GM12872 (cell line): Measurements from ENCODE around the gene SLC30A7.
A peak's percentile ranks its signal among the peaks of the same experiment; 100 is the strongest.

Source experiments
- TF ChIP-seq, protein P1 (sequence below): IDR thresholded peaks from 3 replicates; pipeline ENCODE4 v1.5.1; 2011; ENCODE audit warnings: low read depth, mild to moderate bottlenecking, low read length, moderate library complexity; ENCODE audit not compliant: insufficient read depth

Gene SLC30A7

DNA sequence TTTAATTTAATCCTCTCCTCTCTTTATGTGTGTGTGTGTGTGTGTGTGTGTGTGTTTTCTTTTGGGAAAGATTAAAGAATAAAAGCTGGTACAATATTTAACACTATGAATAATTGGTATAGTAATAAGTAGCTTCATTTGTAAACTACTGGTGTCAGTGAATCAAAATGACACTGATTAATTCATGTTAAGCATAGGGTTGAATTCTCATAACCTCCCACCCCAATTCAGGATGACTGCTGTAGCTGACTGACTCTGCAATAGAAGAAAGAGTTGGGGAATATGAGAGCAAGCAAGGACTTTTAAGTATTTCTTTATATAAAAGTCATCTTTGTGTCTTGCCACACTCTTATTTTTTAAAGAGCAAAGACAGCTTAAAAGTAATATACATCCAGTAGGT lies 13.1 kb downstream of the SLC30A7 start:
- TF ChIP-seq, protein P1, sequence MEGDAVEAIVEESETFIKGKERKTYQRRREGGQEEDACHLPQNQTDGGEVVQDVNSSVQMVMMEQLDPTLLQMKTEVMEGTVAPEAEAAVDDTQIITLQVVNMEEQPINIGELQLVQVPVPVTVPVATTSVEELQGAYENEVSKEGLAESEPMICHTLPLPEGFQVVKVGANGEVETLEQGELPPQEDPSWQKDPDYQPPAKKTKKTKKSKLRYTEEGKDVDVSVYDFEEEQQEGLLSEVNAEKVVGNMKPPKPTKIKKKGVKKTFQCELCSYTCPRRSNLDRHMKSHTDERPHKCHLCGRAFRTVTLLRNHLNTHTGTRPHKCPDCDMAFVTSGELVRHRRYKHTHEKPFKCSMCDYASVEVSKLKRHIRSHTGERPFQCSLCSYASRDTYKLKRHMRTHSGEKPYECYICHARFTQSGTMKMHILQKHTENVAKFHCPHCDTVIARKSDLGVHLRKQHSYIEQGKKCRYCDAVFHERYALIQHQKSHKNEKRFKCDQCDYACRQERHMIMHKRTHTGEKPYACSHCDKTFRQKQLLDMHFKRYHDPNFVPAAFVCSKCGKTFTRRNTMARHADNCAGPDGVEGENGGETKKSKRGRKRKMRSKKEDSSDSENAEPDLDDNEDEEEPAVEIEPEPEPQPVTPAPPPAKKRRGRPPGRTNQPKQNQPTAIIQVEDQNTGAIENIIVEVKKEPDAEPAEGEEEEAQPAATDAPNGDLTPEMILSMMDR: no peak

DNA sequence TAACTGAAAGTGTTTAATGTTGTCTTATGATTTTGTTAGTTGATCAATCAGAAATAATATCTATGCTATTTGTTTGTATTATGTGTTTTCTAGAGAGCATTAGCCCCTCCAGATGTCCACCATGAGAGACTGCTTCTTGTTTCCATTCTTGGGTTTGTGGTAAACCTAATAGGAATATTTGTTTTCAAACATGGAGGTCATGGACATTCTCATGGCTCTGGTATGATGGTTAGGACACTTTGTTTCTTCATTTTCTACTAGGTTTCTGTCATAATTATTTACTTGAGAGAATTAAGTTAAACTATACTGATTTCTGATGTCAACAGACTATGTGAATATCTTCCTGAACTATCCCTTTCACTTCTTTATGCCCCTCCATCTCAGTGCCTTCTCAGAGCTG lies 16.1 kb downstream of the SLC30A7 start:
- TF ChIP-seq, protein P1: no peak

DNA sequence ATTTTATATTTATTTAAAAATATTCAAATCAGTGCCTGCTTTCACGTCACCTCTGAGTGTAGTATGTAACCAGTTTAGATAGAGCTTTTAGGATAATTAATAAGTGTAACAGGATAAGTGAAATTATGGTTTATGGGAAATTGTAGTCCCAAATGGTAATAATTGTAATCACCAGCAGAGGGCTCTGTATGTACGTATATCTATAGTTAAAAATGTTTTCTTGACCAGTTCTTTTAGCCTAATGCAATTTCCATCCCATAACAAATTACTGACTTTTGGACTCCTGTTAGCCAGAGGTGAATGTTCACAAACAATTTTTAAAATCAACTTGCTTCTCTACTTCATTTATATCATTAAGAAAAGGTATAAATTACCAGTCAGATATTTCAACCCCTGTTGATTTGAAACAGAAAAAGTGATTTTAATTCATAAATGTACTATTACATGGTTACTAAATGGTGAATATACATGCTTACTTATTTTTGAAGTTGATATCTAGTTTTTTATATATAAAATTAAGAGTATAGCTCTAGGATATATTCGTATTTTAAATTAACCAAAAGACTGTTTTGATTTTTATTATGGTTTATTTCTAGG lies 25.3 kb downstream of the SLC30A7 start:
- TF ChIP-seq, protein P1: peak; percentile 38; the same call in 1 of the 3 replicates

DNA sequence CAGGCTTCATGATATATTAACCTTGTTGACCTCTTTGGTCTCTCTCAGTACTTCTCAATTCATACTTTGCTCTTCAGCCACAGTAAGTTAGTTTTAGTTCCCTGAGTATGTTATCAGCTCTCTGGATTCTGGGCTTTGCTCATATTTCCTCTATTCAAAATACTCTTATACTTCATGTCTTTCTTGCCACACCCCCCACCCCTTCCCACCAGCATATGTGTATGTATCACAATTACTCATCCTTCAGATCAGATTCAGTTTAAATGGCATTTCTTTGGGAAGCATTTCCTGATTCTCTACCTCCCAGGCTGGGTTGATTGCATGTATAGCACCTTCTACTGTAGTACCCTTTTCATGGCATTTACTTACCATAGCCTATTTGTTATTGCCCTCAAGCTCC lies 28.3 kb downstream of the SLC30A7 start:
- TF ChIP-seq, protein P1: no peak

DNA sequence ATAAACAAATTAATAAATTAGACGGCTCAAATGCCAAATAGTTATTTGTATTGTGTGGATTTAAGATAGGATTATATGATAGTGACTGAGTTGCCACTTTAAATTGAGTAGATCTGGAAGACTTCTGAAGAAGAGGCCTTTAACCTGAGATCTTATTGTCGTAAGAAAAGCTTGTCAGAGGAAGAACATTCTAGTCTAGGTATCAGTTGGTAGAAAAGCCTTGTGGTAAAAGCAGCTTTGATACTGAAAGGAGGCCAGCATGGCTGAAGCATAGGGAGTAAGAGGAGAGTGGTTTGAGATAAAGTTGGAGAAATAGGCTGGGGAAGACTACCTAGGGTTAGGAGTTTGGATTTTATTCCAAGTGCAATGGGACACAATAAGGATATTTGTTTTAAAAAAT lies 29.1 kb downstream of the SLC30A7 start:
- TF ChIP-seq, protein P1: no peak

DNA sequence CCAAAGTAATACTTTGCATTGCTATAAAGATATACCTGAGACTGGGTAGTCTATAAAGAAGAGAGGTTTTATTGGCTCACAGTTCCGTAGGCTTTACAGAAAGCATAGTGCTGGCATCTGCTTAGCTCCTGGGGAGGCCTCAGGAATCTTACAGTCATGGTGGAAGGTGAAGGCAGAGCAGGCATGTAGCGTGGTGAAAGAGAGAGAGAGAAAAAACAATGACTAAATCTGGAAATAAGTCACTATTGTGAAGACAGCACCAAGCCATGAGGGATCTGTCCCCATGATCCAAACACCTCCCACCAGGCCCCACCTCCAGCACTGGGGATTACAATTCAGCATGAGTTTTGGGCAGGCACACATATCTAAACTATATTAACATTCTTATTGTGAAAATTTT lies 30.4 kb downstream of the SLC30A7 start:
- TF ChIP-seq, protein P1: no peak

DNA sequence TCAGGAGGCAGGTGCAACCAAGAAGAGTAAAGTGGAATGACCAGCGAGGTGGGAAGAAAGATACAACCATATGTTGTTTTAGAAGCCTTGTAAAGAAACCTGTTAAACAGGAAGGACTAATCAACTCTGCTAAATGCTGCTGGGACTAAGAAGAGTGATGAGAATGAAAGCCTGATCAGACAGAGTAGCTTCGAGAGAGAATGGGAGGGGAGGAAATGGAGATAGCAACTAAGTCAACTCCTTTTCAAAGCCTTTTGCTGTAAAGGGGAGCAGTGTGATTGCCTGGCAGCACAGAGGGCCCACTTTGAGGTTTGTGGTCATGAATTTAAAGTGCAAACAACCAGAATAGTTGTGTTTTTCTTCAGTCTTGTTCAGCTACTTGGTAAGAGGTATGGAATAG lies 31.4 kb downstream of the SLC30A7 start:
- TF ChIP-seq, protein P1: no peak

DNA sequence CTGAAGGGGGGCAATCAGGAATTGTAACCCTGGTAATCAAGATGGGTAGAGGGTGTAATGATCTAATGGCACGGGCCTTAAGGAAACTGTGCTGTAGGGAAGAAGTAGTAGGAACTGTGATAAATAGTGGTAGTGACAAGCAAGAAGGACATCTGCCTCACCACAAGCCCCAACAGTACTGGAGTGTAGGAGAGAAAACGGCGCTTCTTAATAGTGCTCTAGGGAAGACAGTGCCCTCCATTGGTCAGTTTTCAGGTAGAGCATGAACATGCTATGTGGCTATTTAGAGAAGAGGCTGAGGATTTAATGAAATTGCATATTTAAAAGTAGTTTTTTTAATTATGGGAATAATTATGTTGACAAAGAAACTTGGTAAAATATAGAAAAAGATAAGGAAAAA lies 32.2 kb downstream of the SLC30A7 start:
- TF ChIP-seq, protein P1: 0 out of 3 replicates have a peak, but pooled peaks have one; percentile 12
